Fibroblast of lung (primary cell): ENCODE data around the gene ENO1. TPM values are rescaled to one million over a fixed set of nuclear protein-coding genes. Genes with fewer than 3 reads are reported as not detected.

Experiments
- DNase-seq, 2 donors: peaks; one replicate each; pipeline versions ENCODE4 v3.0.0 to v3.0.0-alpha.2; 2010; ENCODE audit warnings: low read depth in 2 of 2
- H2AFZ ChIP-seq: 2 replicates; pipeline ENCODE4 v1.5.1; 2012; ENCODE audit warnings: low read length, control low read depth, inconsistent platforms
- H3K27ac ChIP-seq: 2 replicates; pipeline ENCODE4 v1.5.1; 2011; ENCODE audit warnings: low read length, control low read depth; ENCODE audit not compliant: insufficient read depth
- H3K27me3 ChIP-seq: 2 replicates; pipeline ENCODE4 v1.5.1; 2011; ENCODE audit warnings: mild to moderate bottlenecking, low read length; ENCODE audit not compliant: control insufficient read depth, insufficient read depth
- H3K36me3 ChIP-seq: 2 replicates; pipeline ENCODE4 v1.5.1; 2011; ENCODE audit warnings: low read length; ENCODE audit not compliant: control insufficient read depth, insufficient read depth
- H3K4me1 ChIP-seq: 2 replicates; pipeline ENCODE4 v1.5.1; 2011; ENCODE audit warnings: low read length; ENCODE audit not compliant: control insufficient read depth, insufficient read depth; ENCODE audit errors: extremely low read depth
- H3K4me2 ChIP-seq: 2 replicates; pipeline ENCODE4 v1.5.1; 2011; ENCODE audit warnings: low read length, control low read depth; ENCODE audit not compliant: insufficient read depth; ENCODE audit errors: extremely low read depth
- H3K4me3 ChIP-seq, 4 experiments: fragments of 200-600 bp in 1 of 4; sonication (generic) in 1 of 4; replicated peaks in 1 of 4; 2 replicates each; pipeline ENCODE4 v1.5.1; 2011 to 2016; ENCODE audit warnings: low read length in 4 of 4, low read depth in 3 of 4, mild to moderate bottlenecking in 3 of 4, control low read depth in 2 of 4, inconsistent platforms in 1 of 4, mixed read lengths in 1 of 4; ENCODE audit not compliant: insufficient read depth in 1 of 4; ENCODE audit errors: control extremely low read depth in 1 of 4
- H3K79me2 ChIP-seq: 2 replicates; pipeline ENCODE4 v1.5.1; 2012; ENCODE audit warnings: mild to moderate bottlenecking, low read length, inconsistent platforms; ENCODE audit not compliant: control insufficient read depth, insufficient read depth
- H3K9ac ChIP-seq: 2 replicates; pipeline ENCODE4 v1.5.1; 2011; ENCODE audit warnings: mild to moderate bottlenecking, low read length, control low read depth; ENCODE audit not compliant: insufficient read depth
- H3K9me3 ChIP-seq: 2 replicates; pipeline ENCODE4 v1.5.1; 2012; ENCODE audit warnings: low read depth, low read length; ENCODE audit not compliant: control insufficient read depth, insufficient read depth
- H4K20me1 ChIP-seq: 2 replicates; pipeline ENCODE4 v1.5.1; 2011; ENCODE audit warnings: low read length; ENCODE audit not compliant: control insufficient read depth, insufficient read depth; ENCODE audit errors: extremely low read depth
- CTCF ChIP-seq, 2 donors: IDR thresholded peaks in 1 of 2; conservative IDR thresholded peaks in 1 of 2; 1 replicate in 1 of 2; 2 replicates in 1 of 2; pipeline ENCODE4 v1.5.1; 2011 to 2012; ENCODE audit warnings: low read length in 2 of 2, control low read depth in 1 of 2, inconsistent platforms in 1 of 2, low read depth in 1 of 2, mild to moderate bottlenecking in 1 of 2
- EZH2 ChIP-seq: IDR thresholded peaks from 2 replicates; pipeline ENCODE4 v1.5.1; 2012; ENCODE audit warnings: low read length, control low read depth, mild to moderate bottlenecking; ENCODE audit errors: missing control alignments
- polyA plus RNA-seq, 2 donors: library from polyadenylated mRNA; depleted of rRNA in 1 of 2; stranded (reverse) in 1 of 2; unstranded in 1 of 2; fragments of >200 nt; gene quantifications; 2 replicates each; pipeline ENCODE4 v1.2.1, GENCODE V29; 2011 to 2012; ENCODE audit warnings: missing spikeins in 1 of 2
- total RNA-seq: library from RNA; depleted of rRNA; stranded (reverse); fragments of >200 nt; gene quantifications from 2 replicates; pipeline ENCODE4 v1.2.1, GENCODE V29; 2014

Gene ENO1
- total and polyA plus RNA-seq, 2 donors (not counting 1 experiment from before 2014, with no cell fraction given), result 963 to 1,177 TPM

- H3K36me3 ChIP-seq, result no peaks in the 10 kb centered on the region
- no peak overlapping the region for H3K9ac ChIP-seq
- TF ChIP-seq EZH2 (no peak), CTCF (conservative IDR thresholded peaks at IDR 0.05 in 1 of 2, IDR thresholded peaks at IDR 0.05 in 1 of 2; ENCODE audit: low read depth in 1 of 2, low read length in 2 of 2) (no peak)
- H3K4me2 ChIP-seq, result no peak overlapping the region
- no peaks in the 10 kb centered on the region for H3K79me2 ChIP-seq
- no peak overlapping the region for H3K4me3 ChIP-seq
- no peak overlapping the region for H3K27ac ChIP-seq
- DNase-seq, result no peak
- H4K20me1 ChIP-seq, result no peaks in the 10 kb centered on the region
- no peak overlapping the region for H2AFZ ChIP-seq
- no peaks in the 10 kb centered on the region for H3K4me1 ChIP-seq
- no peaks in the 10 kb centered on the region for H3K9me3 ChIP-seq
- H3K27me3 ChIP-seq, result no peaks in the 10 kb centered on the region
These were observed 36.0 kb upstream of the ENO1 start for GRCh38 chr1:8914466-8914865.

GRCh38 chr1:8913457-8913856 is 35.0 kb upstream of the ENO1 start:
- no peak overlapping the region for H3K27ac ChIP-seq
- no peaks in the 10 kb centered on the region for H3K36me3 ChIP-seq
- no peaks in the 10 kb centered on the region for H3K4me1 ChIP-seq
- no peaks in the 10 kb centered on the region for H3K79me2 ChIP-seq
- TF ChIP-seq CTCF (conservative IDR thresholded peaks at IDR 0.05 in 1 of 2, IDR thresholded peaks at IDR 0.05 in 1 of 2; ENCODE audit: low read depth in 1 of 2, low read length in 2 of 2) (no peak), EZH2 (no peak)
- H4K20me1 ChIP-seq, result no peaks in the 10 kb centered on the region
- H3K9me3 ChIP-seq, result no peaks in the 10 kb centered on the region
- no peak overlapping the region for H3K4me3 ChIP-seq
- DNase-seq, result no peak
- H2AFZ ChIP-seq, result no peak overlapping the region
- no peak overlapping the region for H3K4me2 ChIP-seq
- no peaks in the 10 kb centered on the region for H3K27me3 ChIP-seq
- H3K9ac ChIP-seq, result no peak overlapping the region

- H3K9ac ChIP-seq, result no peak overlapping the region
- H3K4me2 ChIP-seq, result no peak overlapping the region
- no peak for TF ChIP-seq EZH2
- TF ChIP-seq CTCF (conservative IDR thresholded peaks at IDR 0.05 in 1 of 2, IDR thresholded peaks at IDR 0.05 in 1 of 2; ENCODE audit: low read depth in 1 of 2, low read length in 2 of 2), result no peak
- H3K27ac ChIP-seq, result no peak overlapping the region
- no peaks in the 10 kb centered on the region for H3K79me2 ChIP-seq
- H3K4me1 ChIP-seq, result no peaks in the 10 kb centered on the region
- no peak for DNase-seq
- no peaks in the 10 kb centered on the region for H4K20me1 ChIP-seq
- no peaks in the 10 kb centered on the region for H3K9me3 ChIP-seq
- H3K4me3 ChIP-seq, result no peak overlapping the region
- H3K27me3 ChIP-seq, result no peaks in the 10 kb centered on the region
- H3K36me3 ChIP-seq, result no peaks in the 10 kb centered on the region
- H2AFZ ChIP-seq, result no peak overlapping the region
These were observed 33.2 kb upstream of the ENO1 start for GRCh38 chr1:8911416-8912309.
